RWPE2 (cell line): ENCODE measurements around the gene IFITM2.

Experiments used
- ATAC-seq: fragments of 200-7000 bp; cut with Tn5 transposase; 3 replicates; pipeline ENCODE4 v1.9.1; 2021; ENCODE audit warnings: low read depth
- DNase-seq: peaks from one replicate; pipeline ENCODE4 v3.0.0-alpha.2; 2020; ENCODE audit warnings: low spot score
- H3K27ac ChIP-seq: fragments of 450-650 bp; 2 replicates; pipeline ENCODE4 v1.5.1; 2017; ENCODE audit warnings: mild to moderate bottlenecking; ENCODE audit not compliant: poor library complexity, severe bottlenecking
- H3K27me3 ChIP-seq: fragments of 250-450 bp; sonication (Bioruptor Pico); 2 replicates; pipeline ENCODE4 v1.5.1; 2021; ENCODE audit warnings: mild to moderate bottlenecking, moderate library complexity; ENCODE audit not compliant: insufficient read depth, poor library complexity, severe bottlenecking
- H3K36me3 ChIP-seq: fragments of 250-450 bp; sonication (Bioruptor Pico); 2 replicates; pipeline ENCODE4 v1.5.1; 2020; ENCODE audit warnings: low read depth, mild to moderate bottlenecking, moderate library complexity
- H3K4me1 ChIP-seq: fragments of 250-450 bp; sonication (Bioruptor Pico); 2 replicates; pipeline ENCODE4 v1.5.1; 2021; ENCODE audit warnings: mild to moderate bottlenecking, moderate library complexity; ENCODE audit not compliant: insufficient read depth, poor library complexity, severe bottlenecking
- H3K4me3 ChIP-seq: fragments of 250-450 bp; sonication (Bioruptor Pico); 2 replicates; pipeline ENCODE4 v1.5.1; 2021; ENCODE audit warnings: mild to moderate bottlenecking, moderate library complexity; ENCODE audit not compliant: severe bottlenecking
- H3K9me3 ChIP-seq: fragments of 250-450 bp; sonication (Bioruptor Pico); 2 replicates; pipeline ENCODE4 v1.5.1; 2021; ENCODE audit warnings: mild to moderate bottlenecking, moderate library complexity; ENCODE audit not compliant: severe bottlenecking
- CTCF ChIP-seq: fragments of 450-650 bp; IDR thresholded peaks from one replicate; pipeline ENCODE4 v1.5.1; 2017; ENCODE audit warnings: mild to moderate bottlenecking, moderate library complexity; ENCODE audit not compliant: poor library complexity, severe bottlenecking

IFITM2 gene

DNA sequence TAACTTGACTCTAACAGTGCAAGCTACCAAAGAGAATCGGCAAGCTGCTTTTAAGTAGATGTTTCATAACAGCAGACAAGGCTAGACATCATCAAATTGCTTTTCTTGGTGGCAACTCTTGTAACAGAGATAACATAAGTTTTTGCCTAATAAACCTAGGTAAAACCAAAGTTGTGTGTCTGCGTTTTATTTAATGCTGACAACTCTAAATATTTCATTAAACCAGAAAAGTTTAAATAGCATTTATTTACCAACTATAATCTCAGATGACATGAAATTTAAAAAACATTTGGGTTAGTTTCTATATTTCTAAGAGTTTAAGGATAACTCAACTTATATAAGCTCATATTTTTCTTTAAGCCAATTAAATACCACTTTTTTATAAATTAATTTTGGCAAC is 32.3 kb downstream of the IFITM2 start:
- DNase-seq (no peak), ATAC-seq (no peak)
- Histone ChIP-seq H3K27me3 (no peaks in the 10 kb centered on the region), H3K36me3 (no peaks in the 10 kb centered on the region), H3K27ac (no peak overlapping the region), H3K4me1 (no peaks in the 10 kb centered on the region), H3K4me3 (no peak overlapping the region), H3K9me3 (no peaks in the 10 kb centered on the region)
- no peak for TF ChIP-seq CTCF

DNA sequence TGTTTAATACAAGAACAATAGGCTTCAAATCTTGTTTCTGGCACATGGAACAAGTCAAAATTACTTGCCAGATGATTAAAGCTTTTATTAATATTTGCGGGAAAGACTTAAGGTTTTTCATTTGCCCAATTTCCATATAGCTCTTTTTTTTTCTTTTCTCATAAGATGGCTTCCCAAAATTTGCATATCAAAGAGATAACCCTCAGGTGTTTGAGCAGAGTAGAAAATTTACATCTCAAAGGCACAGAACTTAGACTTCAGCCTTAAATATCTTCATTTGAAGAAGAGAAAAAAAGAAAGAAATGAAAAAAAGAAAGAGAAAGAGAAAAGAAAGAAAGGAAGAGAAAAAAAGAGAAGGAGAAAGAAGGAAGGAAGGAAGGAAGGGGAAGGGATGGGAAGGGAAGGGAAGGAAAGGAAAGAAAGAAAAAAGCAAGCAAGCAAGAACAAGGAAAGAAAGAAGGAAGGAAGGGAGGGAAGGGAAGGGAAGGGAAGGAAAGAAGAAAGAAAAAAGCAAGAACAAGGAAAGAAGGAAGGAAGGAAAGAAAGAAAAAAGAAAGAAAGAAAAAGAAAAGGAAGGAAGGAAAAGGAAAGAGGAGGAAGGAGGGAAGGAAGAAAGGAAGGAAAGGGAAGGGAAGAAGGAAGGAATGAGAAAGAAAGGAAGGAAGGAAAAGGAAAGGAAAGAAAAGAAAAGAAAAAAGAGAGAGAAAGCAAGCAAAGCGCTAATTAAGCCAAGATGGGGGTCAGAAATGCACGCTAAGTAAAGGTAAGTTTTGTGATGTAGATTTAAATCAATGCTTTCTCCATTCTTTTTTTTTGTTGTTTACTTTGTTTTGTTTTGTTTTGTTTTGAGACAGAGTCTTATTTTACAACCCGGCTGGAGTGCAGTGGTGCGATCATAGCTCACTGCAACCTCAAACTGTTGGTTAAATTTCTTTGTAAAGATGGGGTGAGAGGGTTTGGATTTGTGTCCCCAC is 33.2 kb downstream of the IFITM2 start:
- TF ChIP-seq CTCF: no peak
- Histone ChIP-seq H3K4me3 (no peak overlapping the region), H3K9me3 (no peaks in the 10 kb centered on the region), H3K36me3 (no peaks in the 10 kb centered on the region), H3K27me3 (no peaks in the 10 kb centered on the region), H3K4me1 (no peaks in the 10 kb centered on the region), H3K27ac (no peak overlapping the region)
- DNase-seq: no peak
- no peak for ATAC-seq

- no peak for ATAC-seq
- Histone ChIP-seq H3K27ac (no peak overlapping the region), H3K4me3 (no peak overlapping the region), H3K36me3 (no peaks in the 10 kb centered on the region), H3K4me1 (no peaks in the 10 kb centered on the region), H3K27me3 (no peaks in the 10 kb centered on the region), H3K9me3 (no peaks in the 10 kb centered on the region)
- no peak for DNase-seq
- TF ChIP-seq CTCF: no peak
Measured at GRCh38 chr11:342328-342727, 34.7 kb downstream of the IFITM2 start.

DNA sequence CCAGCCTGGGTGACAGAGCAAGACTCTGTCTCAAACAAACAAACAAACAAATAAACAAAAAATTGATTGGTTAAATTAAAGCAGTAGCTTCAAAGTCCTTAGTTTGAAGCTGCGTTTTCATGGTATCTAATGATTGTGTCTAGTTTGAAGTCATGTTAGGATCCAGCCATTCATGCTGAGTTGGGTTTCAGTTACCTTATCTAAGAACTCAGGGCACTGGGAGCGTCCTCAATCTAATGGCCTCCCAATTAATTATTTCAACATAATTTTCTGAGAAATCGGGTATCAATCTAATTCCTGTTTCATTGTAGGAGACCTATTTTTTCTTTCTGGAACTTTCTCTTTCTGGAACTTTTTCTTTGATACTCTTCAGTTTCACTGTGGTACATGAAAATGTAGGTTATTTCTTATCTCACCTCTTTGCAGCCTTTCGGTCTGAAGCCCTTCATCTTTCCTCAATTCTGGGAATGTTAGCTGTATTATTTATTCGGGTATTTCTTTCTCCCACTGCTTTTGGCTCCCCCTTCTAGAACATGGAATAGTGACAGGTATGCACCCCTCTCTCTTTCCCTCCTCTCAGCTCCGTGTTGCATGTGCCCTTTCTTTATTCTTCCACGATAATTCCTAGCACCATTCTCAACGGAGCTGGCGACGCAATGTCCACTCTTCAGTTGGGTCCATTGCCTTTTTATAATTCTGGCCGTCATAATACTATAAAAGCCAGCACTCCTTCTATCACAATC is 37.4 kb downstream of the IFITM2 start:
- no peak for ATAC-seq
- H3K9me3 ChIP-seq: no peaks in the 10 kb centered on the region
- no peak for TF ChIP-seq CTCF

More for the DNA sequence above, 37.4 kb downstream of the IFITM2 start:
- Histone ChIP-seq H3K27ac (no peak overlapping the region), H3K4me1 (peaks cover under 1% of the 10 kb centered on the region), H3K27me3 (no peaks in the 10 kb centered on the region), H3K36me3 (no peaks in the 10 kb centered on the region), H3K4me3 (no peak overlapping the region)
- DNase-seq: no peak
